Chondrocyte (in vitro differentiated cells): Measurements from ENCODE around the gene MT1B. TPM values are rescaled to one million over a fixed set of nuclear protein-coding genes. Genes with fewer than 3 reads are reported as not detected.

Experiments
- DNase-seq: peaks from one replicate; pipeline ENCODE4 v3.0.0; 2021; ENCODE audit warnings: mixed read lengths, low spot score
- H3K27ac Mint-ChIP-seq: one replicate; pipeline ENCODE4 v1.8.0; 2021; ENCODE audit warnings: mild to moderate bottlenecking, moderate library complexity, mixed read lengths; ENCODE audit not compliant: unreplicated experiment
- H3K27me3 Mint-ChIP-seq: 2 replicates; pipeline ENCODE4 v1.8.0; 2021; ENCODE audit warnings: low read depth, mixed read lengths
- H3K36me3 Mint-ChIP-seq: 2 replicates; pipeline ENCODE4 v1.8.0; 2021; ENCODE audit warnings: low read depth, mixed read lengths
- H3K4me1 Mint-ChIP-seq: 2 replicates; pipeline ENCODE4 v1.8.0; 2021; ENCODE audit warnings: low read depth, mild to moderate bottlenecking, mixed read lengths
- H3K4me3 Mint-ChIP-seq: one replicate; pipeline ENCODE4 v1.8.0; 2021; ENCODE audit warnings: mild to moderate bottlenecking, moderate library complexity, mixed read lengths; ENCODE audit not compliant: unreplicated experiment
- H3K9me3 Mint-ChIP-seq: 2 replicates; pipeline ENCODE4 v1.8.0; 2021; ENCODE audit warnings: low read depth, mixed read lengths
- CTCF ChIP-seq: fragments of 200-600 bp; sonication (generic); IDR thresholded peaks from 2 replicates; pipeline ENCODE4 v1.5.0; 2021; ENCODE audit warnings: antibody characterized with exemption, mild to moderate bottlenecking, moderate library complexity
- total RNA-seq: library from RNA; stranded (reverse); gene quantifications from 3 replicates; pipeline ENCODE4 v1.2.1, GENCODE V29; 2021

Gene MT1B
- total RNA-seq, 1 donor from 2014 or later: not detected

- peaks cover 12% of the 10 kb centered on the region for H3K4me1 Mint-ChIP-seq
- no peak for TF ChIP-seq CTCF
- H3K27me3 Mint-ChIP-seq: peaks cover 13% of the 10 kb centered on the region
Measured at GRCh38 chr16:56652600-56652999, 914 bp downstream of the MT1B start.

GRCh38 chr16:56653218-56653617 lies 1.5 kb downstream of the MT1B start:
- Mint-ChIP-seq H3K27ac (no peak overlapping the region), H3K4me3 (no peak overlapping the region), H3K9me3 (no peaks in the 10 kb centered on the region), H3K36me3 (no peaks in the 10 kb centered on the region), H3K27me3 (peaks cover 17% of the 10 kb centered on the region), H3K4me1 (peaks cover 16% of the 10 kb centered on the region)
- no peak for TF ChIP-seq CTCF
- no peak for DNase-seq

More at GRCh38 chr16:56652600-56652999, 914 bp downstream of the MT1B start:
- DNase-seq: no peak
- Mint-ChIP-seq H3K4me3 (no peak overlapping the region), H3K9me3 (no peaks in the 10 kb centered on the region), H3K27ac (no peak overlapping the region), H3K36me3 (no peaks in the 10 kb centered on the region)

GRCh38 chr16:56657555-56658326 lies 6.1 kb downstream of the MT1B start, which contains the start of gene MT1F:
Gene MT1F, plus strand, starts transcription at chr16:56657959. Its CDS starts 100 bp downstream, at chr16:56658059.
- Mint-ChIP-seq H3K9me3 (no peaks in the 10 kb centered on the region), H3K27me3 (peaks cover 36% of the 10 kb centered on the region), H3K4me1 (peaks cover 25% of the 10 kb centered on the region), H3K27ac (no peak within 1 kb of the TSS), H3K36me3 (no peaks in the 10 kb centered on the region), H3K4me3 (peak within 1 kb of the TSS; percentile 79)
- no peak for TF ChIP-seq CTCF
- DNase-seq: no peak

- H3K4me1 Mint-ChIP-seq: peaks cover 28% of the 10 kb centered on the region
- no peak overlapping the region for H3K27ac Mint-ChIP-seq
- peaks cover 37% of the 10 kb centered on the region for H3K27me3 Mint-ChIP-seq
Measured at GRCh38 chr16:56658327-56658875, 6.7 kb downstream of the MT1B start.

More at GRCh38 chr16:56658327-56658875, 6.7 kb downstream of the MT1B start:
- no peak for TF ChIP-seq CTCF
- no peak for DNase-seq
- Mint-ChIP-seq H3K4me3 (peak overlapping the region; percentile 79), H3K9me3 (no peaks in the 10 kb centered on the region), H3K36me3 (no peaks in the 10 kb centered on the region)
